Stromal cell of bone marrow (primary cell): ENCODE data around the gene SEC16B.

Experiments
- DNase-seq: peaks from one replicate; pipeline ENCODE4 v3.0.0-alpha.2; 2012; ENCODE audit warnings: low read depth

The SEC16B gene

DNA sequence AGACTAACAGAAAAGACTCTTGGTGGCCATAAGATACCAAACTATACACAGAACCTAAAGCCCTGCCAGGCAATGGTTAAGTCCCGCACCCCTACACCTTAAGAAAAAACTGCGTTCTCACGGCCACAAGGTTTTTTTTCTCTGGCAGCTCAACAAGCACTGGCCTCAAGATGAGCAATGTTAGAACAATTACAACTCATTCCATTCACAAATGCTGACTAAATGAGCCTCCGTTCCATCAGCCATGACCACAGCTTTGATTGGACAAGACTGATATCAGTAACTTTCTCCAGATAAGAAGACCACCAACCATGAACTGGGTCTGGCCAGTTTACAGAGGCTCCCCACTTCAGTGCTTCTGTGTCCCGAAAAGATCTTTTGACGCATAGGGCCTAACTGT lies 31.9 kb downstream of the SEC16B start:
- no peak for DNase-seq

DNA sequence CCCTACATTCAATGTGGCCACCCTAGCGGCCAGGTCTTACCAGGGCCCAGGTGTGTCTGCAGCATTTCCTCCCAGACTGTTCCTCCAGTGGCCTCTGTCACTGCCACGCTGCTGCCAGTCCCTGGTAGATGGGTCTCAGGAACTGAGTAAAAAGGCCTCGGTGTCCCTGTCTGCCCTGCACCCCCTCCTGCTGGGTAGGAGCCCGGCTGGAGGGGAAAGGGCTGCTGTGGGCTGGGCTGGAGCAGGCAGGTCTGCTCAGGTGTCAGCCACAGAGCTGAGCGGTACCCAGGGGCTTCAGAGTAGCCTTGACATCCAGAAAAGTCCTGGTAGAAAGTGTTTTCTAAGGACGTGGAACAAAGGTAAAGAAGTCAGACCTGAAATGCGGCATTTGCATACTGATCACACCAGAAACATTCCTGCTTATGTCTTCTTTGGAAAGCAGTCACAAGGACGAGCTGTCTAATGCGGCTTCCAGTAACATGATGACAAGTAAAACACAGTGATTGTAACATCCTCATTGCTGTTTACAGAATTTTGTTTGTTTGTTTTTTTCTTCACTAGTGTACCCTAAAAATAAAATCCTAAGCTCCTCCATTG lies 32.6 kb downstream of the SEC16B start:
- no peak for DNase-seq

DNA sequence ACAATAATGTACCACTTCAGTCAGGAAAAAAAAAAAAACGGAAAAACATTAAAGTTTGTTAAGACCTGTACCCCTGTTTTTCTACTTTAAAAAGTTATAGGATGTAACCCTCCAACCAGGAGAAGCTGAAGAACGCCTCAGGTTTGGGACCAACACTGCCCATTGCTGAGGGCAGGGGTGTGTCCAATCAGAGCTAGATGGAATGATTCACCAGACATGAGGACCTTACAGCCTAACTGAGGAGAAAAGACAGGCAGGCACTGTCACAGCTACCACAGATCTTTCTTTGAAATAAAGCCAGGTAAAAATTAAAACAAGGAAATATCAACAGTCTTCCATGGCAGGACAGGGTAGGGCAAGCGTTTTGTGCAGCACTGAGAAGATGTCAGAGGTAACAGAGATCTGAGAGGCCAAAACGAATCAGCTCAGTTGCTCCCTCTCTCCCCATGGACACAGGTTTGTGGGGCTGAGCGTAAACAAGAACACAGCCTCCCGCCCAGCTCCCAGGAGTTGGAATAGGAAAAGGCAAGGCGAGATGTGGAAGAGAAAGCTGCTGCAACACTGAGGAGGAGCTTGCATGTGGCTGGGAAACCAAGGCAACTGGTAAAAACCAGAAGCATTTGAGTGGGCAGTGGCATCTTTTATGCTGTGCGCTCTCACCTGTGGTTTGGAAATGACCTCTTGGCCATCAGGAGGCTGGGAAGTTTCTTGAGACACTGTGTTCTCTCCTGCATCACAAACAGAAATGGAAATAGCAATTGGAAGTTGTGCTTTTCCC lies 34.0 kb downstream of the SEC16B start:
- no peak for DNase-seq

DNA sequence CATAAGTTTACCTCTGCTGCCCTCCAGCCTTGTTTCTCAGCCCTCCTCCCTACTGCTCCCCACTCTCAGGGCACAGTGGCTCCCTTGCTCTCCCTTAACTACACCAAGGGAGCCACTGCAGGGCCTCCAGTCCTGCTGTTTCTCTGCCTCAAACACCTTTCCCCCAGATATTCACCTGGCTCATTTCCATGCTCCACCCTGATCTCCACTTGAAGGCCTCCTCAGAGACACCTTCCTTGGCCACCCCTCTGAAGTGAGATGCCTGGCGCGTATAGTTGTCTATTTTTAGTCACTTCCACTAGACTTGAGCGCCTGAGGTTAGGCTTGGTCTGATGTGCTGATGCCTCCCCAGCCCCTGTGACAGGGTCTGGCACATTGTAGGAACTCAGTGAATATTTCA lies 34.9 kb downstream of the SEC16B start:
- no peak for DNase-seq

DNA sequence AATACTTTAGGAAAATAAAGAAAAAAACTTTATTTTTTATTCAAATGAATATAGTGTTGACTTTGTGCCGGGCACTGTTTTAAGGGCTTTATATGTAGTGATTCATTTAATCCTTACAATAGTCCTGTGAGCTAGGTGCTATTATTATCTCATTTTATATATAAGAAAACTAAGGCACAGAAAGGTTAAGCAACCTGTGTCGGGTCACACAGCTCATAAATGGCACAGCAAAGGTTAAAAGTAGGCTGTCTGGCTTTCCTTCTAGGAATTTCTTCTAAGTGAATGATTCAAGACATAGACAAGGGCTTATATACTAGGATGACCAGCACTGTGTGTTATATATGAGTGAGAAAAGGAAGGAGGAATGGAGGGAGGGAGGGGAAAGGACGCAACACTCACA lies 35.4 kb downstream of the SEC16B start:
- no peak for DNase-seq

DNA sequence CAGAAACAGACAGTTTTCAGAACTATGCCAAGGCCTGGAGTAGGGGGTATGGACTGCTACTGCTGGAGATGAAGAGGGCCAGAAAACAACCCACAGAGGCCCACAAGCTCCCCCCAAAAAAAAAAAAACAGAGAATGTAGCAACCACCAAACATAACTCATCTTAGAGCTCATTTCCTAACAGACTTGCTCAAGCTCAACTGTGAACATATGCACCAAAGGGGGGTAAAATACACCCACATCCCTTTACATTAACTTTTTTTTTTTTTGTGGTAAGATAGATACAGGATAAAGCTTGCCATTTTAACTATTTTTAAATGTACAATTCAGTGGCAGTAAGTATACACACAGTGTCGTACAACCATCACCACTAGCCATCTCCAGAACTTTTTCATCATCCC lies 36.0 kb downstream of the SEC16B start:
- no peak for DNase-seq

DNA sequence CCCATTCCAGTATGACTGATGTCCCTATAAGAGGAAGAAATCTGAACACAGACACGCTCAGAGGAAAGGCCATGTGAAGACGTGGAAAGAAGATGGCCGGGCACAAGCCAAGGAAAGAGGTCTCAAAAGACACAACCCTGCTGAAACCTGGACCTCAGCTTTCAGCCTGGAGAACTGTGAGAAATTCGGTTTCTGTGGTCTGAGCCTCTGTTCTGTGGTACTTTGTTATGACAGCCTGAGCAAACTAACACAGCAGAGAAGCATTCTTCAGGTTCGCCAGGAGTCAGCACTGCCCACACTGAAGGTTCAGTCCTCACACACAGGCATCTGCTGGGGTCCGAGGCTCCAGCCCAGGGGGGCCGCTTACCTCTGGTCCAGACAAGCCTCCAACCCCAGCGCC lies 37.7 kb downstream of the SEC16B start:
- DNase-seq: no peak

DNA sequence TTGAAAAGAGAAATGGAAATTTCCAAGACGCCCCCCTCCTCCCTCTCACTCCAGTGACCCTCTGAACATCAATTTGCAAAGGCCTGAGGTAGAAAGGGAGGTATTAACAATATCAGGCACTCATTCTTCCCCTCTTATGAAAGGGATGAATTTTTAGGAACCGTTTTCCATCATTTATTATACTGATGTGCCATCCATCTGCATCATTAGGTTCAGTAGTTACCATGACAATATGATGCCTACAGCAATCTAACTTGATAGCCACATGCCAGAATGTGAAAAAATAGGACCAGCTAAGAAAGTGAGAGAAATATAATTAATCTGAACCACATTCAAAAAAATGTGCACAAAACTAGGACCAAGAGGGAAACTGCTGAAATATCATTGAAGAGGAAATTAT lies 40.9 kb downstream of the SEC16B start:
- no peak for DNase-seq

DNA sequence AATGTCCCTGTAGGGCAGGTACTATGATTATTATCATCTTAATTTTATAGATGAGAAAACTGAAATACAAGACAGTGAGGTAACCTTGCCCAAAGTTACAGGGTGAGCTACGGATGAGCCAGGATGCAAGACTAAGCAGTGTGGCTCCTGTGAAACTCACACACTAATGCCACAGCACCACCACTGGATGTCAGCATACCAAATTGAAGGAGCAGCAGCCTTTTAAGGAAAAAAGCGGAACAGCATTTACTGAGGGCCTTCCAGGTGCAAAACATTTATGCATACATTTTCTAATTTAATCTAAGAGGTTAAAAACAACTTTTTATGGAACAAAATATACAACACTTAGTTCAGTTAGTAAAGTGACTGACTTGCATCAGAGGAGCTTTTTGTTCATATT lies 41.7 kb downstream of the SEC16B start:
- no peak for DNase-seq

DNA sequence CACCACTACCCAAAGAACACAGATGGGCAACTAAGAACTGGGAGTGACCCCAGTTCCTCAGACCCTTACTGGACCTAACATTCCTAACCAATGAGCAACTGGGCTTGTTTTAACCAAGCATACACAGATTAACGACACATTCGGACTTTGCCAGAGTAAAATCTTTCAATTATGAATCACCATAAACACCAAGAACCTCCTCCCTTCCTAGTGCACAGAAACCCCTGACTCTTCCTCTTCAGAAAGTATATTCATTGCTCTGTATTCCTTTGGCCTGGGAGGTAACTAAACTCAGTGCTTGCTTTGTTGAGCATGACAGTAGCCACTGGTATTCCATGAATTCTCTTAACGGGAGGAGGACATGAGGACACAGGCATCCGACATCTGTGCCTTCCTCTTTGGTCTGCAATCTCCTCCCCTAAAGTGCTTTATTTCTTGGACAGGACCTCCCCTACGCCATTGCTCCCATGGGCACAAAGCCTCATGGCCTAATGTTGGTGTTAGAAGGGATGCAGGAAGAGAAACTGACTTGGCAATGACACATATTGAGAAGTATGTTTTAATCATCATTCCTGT lies 42.7 kb downstream of the SEC16B start:
- DNase-seq: peak; percentile 60

DNA sequence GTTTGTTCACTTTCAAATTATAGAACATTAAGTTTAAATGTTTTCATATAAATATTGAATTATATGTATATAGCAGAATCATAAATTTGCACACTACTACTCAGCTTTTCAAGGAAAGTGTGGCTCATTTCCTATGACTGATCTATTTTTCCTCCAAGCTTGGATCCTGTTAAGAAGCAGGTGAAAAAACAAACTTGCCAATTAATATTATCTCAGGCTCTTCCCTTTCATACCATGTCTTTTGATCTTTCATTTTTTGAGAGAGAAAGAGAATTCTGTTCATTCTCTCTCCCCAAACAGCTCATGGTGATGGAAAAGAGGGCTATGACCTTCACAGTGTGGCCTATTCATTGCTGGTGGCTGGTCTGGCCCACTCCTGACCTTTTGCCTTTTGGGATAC lies 43.7 kb downstream of the SEC16B start:
- no peak for DNase-seq

DNA sequence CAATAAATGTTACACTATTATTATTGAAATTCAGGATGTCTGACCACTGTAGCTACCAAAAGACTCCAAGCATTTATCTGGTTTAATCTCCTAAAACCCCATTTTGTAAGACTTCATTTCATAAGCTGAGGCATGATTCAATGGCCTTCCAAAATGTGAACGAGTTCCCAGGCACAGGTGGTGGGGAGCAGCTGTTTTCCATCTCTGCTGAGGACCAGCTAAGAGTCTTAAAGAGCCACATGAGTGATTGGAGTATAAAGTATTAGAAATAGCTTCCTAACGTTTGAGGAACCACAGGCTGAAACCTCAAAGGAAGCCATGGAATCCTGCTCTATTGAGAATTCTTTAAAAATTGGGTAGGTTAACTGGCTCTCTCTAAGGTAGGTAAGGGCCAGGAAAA lies 44.9 kb downstream of the SEC16B start:
- DNase-seq: no peak

DNA sequence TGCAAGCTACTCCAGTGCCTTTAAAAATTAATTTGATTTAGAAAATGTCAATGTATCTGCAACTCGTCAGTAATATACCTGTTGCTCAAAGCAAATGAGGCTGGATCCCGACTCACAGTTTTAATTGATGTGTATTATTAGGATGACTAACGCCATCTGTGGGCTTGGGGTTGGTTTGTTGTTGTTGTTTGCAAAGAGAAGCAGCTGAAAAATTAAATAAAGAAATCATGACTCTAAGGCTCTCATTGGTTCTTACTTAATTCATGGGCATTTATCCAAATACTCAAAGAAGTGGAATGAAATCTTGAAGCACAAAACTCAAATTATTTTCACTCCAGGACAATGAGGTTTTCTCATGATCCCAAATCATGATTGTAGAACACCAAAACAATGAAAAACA lies 46.4 kb downstream of the SEC16B start:
- DNase-seq: no peak

DNA sequence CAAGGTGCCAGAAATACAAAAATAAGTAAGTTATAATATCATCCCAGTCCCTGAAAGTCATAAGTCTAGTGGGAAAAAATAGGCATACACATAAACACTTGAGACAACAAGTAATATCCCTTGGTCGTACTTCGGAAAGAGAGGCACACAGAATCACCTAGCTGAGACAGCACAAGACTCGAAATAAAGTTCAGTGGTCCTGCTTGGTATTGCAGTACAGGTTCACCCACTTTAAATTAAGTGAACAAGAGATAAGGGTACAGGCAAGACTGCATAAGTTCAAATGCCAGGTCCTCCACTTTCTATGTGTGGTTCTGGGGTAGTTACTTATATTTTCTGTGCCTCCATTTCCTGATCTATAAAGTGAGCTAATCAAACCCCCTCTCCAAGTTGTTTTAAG lies 47.6 kb downstream of the SEC16B start:
- DNase-seq: no peak

DNA sequence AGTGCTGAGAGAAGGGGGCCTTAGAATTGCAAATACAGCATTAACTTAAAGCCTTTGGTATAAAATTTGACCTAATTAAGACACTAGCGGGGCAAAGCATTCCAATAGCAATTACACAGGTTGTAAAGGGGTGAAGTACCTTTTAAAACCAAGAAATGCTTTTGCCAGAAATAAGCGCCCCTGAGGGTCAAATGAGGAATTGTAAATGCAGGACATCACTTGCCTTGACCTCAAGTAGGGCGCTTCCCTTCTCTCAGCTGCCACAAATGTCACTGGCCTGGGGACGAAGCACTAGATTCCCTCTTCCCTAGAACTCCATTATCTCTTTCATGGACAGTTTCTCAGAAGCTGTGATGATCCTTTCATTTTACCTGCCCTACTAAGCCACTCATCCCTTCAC lies 48.3 kb downstream of the SEC16B start:
- no peak for DNase-seq

DNA sequence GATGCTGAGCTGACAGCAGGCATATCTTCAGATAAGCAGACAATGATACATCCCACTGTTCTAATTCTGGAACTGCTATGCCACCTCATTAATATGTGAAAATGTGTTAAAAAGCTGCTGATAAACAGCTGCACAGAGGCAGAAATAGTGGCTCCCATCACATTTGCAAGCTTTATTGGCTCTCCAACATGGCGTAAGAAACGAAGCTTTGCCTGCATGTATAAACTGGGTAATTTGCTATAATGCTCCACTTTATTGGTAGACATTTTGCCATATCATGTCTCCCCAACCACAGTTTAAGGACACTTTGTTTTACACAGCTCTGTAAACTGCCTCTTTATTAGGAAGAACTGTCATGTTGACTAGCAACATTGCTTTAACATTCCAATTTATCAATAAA lies 49.8 kb downstream of the SEC16B start:
- DNase-seq: no peak

DNA sequence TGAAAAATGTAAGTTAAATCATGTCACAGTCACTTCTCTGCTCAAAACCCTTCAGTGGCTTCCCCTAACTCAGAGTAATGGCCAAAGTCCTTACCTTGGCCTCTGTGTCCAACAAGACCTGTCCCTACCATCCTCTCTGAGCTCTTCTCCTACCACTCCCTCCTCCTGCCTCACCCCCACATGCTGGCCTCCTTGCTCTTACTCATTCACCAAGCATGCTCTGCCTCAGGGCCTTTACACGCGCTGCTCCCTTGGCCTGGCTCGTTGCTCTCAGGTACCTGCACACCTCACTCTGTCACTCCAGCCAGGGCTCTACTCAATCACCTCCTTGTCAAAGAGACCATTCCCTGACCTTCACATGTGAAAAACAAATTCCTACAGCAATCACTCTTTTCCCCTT lies 54.2 kb downstream of the SEC16B start:
- no peak for DNase-seq

DNA sequence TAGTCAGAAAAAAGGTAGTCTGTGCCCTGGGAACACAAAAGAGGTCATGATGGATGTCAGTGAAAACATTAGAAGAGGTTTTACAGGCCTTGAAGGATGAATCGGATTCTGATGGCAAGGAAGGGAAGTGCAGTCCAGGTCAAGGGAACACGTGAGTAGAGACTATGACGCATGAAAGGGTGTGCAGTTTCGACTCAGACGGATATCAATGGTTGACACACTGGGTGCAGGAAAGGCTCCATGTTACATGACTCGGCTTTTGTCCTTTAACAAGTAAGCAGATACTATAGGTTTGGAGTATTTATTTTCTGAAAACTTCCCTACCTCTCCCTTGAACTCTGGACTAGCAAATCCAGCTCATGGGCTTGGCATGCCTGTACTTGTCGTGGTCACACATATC lies 55.3 kb downstream of the SEC16B start:
- DNase-seq: no peak

DNA sequence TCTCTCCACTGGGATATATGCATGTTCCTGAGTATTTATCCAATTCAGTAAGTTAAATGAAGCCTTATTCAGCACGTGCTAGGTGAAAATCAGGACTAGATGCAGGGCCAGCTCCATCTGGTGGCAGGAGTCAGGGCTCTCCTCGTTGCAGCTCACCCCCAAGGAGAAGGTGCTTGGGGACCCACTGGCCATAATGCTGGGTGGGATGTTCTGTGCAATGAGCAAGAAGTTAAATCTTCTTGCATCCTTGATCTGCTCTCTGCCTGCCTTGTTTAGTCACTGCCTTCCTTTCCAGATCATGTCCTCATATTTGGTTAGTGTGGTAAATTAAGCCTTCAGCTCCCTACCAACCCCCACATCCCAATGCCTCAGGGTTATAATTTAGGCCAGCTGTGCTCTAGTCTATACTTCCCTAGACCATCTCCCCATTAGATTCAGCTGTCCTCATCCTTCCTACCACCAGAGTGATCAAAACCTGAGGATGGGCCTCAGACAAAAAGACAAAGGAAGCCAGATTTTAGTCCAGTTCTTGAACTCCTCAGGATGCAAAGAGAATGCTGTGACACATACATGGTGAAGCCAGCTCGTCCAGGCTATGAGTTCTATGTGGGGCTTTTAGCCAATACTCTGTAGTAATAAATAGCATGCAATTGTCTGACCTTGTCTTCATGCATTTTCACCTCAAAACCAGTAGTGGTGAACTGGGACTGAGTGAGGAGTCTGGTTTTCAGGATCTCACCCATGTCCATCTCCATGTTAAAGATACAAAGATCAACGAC lies 55.9 kb downstream of the SEC16B start:
- DNase-seq: peak; percentile 17

DNA sequence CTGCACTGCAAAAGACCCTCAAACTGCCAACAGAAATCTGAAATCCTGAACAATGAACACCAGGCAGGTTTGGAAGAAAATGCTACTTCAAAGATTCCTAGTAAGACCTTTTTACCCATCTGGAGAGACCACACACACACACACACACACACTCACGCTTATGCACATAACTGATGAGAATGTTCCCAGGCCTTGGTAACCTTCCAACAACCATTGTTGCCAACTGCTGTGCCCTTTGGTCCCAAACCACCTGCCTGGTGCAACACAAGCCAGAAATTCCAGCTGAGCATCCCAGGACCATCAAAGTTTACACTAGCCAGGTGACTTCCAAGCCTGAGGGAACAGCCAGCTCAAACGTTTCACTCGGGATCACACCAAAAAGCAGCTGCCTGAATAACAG lies 56.9 kb downstream of the SEC16B start:
- no peak for DNase-seq

DNA sequence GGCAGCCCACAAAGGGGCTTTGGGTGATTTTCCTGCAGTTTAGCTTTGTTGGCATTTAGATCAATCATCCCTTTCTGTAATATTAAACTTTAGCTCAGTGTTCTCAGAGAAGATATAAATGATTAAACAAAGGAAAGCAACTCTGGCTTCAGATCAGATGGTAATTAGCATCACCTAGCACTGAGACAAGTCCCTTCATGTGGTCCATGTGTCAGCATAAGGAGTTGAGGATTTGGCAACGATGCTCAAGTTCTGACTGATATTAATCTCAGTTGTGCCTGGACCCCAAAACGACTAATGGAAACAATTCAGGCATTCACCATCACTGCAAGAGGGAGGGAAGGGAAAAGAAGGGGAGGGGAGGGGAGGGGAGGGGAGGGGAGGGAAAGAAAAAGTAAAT lies 60.4 kb downstream of the SEC16B start:
- DNase-seq: no peak

DNA sequence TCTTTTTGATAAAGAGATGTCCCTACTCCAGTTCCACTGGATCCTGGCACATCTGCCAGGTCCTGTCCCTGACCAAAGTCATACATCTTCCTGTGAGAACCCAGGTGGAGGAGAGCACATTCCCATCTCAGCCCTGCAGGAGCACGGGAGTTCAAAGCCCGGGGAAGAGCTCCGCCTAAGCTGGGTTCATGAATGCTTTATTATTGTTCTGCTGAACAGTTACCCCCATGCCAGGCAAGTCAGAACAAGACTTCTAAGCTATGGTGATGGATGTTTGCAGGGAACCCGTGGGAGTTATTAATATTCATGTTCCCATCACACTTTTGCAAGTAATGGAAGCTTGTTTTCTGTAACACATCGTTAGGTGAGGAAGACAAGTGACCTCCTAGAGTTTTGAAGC lies 62.9 kb downstream of the SEC16B start:
- no peak for DNase-seq

DNA sequence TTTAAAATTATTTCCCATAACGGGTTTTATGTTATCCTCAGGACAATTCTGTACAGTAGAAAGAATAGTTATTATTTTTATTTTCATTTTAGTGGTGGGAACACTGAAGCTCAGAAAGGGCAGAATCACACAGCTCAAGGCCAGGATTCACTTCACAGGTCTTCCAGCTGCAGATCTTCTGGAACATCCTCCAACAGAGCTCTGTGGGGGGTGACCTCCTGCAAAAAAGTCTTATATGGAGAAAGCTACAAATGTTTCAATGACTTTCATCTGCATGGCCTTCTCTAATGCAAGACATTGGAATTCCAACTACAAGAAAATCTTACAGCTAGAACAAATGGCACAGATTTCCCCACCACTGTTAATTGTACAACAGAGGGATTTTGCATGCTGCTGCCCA lies 64.2 kb downstream of the SEC16B start:
- DNase-seq: no peak
